HCT116 (cell line): ENCODE measurements around the gene SHANK3.

Experiments
- JUND ChIP-seq: IDR thresholded peaks from 2 replicates; pipeline ENCODE4 v1.6.1; 2012
- POLR2A ChIP-seq: IDR thresholded peaks from 2 replicates; pipeline ENCODE4 v1.7.0; 2011; ENCODE audit warnings: borderline replicate concordance; ENCODE audit not compliant: insufficient read depth, insufficient read length; ENCODE audit errors: extremely low read depth
- TF ChIP-seq, protein P1 (sequence below), 3 experiments: fragments of 200-600 bp in 1 of 3; sonication (generic) in 1 of 3; IDR thresholded peaks in 2 of 3; conservative IDR thresholded peaks in 1 of 3; 2 replicates each; pipeline ENCODE4 v1.5.1; 2012 to 2017; ENCODE audit warnings: low read depth in 2 of 3, low read length in 2 of 3, antibody characterized with exemption in 1 of 3, borderline replicate concordance in 1 of 3, control low read depth in 1 of 3, mild to moderate bottlenecking in 1 of 3, mixed read lengths in 1 of 3, mixed run types in 1 of 3, moderate library complexity in 1 of 3; ENCODE audit not compliant: insufficient read depth in 1 of 3

GRCh38 chr22:50624347-50625130, 48.1 kb upstream of the SHANK3 start:
- TF ChIP-seq JUND (no peak), POLR2A (no peak)
- TF ChIP-seq, protein P1, sequence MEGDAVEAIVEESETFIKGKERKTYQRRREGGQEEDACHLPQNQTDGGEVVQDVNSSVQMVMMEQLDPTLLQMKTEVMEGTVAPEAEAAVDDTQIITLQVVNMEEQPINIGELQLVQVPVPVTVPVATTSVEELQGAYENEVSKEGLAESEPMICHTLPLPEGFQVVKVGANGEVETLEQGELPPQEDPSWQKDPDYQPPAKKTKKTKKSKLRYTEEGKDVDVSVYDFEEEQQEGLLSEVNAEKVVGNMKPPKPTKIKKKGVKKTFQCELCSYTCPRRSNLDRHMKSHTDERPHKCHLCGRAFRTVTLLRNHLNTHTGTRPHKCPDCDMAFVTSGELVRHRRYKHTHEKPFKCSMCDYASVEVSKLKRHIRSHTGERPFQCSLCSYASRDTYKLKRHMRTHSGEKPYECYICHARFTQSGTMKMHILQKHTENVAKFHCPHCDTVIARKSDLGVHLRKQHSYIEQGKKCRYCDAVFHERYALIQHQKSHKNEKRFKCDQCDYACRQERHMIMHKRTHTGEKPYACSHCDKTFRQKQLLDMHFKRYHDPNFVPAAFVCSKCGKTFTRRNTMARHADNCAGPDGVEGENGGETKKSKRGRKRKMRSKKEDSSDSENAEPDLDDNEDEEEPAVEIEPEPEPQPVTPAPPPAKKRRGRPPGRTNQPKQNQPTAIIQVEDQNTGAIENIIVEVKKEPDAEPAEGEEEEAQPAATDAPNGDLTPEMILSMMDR (IDR thresholded peaks at IDR 0.05 in 2 of 3, conservative IDR thresholded peaks at IDR 0.05 in 1 of 3; ENCODE audit: borderline replicate concordance in 1 of 3, insufficient read depth in 1 of 3, low read depth in 2 of 3, low read length in 2 of 3): no peak
